Measurements from ENCODE around the gene CIB1. TPM values are rescaled to one million over a fixed set of nuclear protein-coding genes. Genes with fewer than 3 reads are reported as not detected.

CIB1 gene
- total RNA-seq, 1 experiment from 2014 or later, result 23.0 TPM

DNA sequence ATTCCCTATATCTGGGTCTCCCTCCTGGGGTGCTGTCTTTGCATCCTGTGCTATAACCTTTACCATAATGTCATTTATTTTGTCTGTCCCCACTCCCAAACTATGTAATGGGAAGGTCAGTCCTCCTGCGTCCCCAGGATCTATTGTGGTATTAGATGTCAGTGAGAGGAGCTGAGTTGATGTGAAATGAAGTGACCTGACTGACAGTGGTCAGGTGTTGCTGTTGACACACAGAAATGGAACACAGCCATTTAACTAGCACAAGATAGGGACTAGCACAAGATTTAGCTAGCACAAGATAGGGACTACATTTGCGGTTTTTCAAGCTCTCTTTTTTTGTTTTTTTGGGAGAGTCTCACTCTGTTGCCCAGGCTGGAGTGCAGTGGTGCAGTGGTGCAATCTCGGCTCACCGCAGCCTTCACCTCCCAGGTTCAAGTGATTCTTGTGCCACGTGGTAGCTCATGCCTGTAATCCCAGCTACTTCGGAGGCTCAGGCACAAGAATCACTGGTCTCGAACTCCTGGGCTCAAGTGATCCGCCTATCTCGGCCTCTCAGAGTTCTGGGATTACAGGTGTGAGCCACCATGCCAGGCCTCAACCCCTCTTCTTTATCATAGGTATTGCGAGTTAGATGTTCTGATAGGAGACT is 36.9 kb upstream of the CIB1 start:
- Histone ChIP-seq H2AFZ (ENCODE audit: low read length) (no peak overlapping the region), H3K27me3 (ENCODE audit: insufficient read depth, low read length) (no peaks in the 10 kb centered on the region; the same call in 1 of the 2 replicates), H3K4me2 (ENCODE audit: insufficient read depth, insufficient read length, low read length) (no peak overlapping the region), H2BK15ac (ENCODE audit: low read depth, low read length) (no peak overlapping the region), H3T11ph (ENCODE audit: low read length) (no peak overlapping the region), H4K20me1 (ENCODE audit: control insufficient read depth, insufficient read depth, insufficient read length) (no peaks in the 10 kb centered on the region), H2BK20ac (ENCODE audit: low read depth, low read length, poor library complexity, severe bottlenecking) (no peak overlapping the region), H2BK12ac (ENCODE audit: insufficient read length, low read depth, low read length) (no peak overlapping the region), H3K56ac (ENCODE audit: insufficient read length, low read depth, low read length) (no peak overlapping the region), H3K79me2 (ENCODE audit: insufficient read depth, low read length) (peaks cover 9% of the 10 kb centered on the region; the same call in 1 of the 2 replicates), H3K9ac (ENCODE audit: extremely low read depth, insufficient read length, low read length) (no peak overlapping the region), H2BK120ac (ENCODE audit: low read depth, low read length, poor library complexity, severe bottlenecking) (no peak overlapping the region), H2AK5ac (ENCODE audit: insufficient read length, low read length) (no peak overlapping the region), H3K14ac (ENCODE audit: insufficient read depth, low read length) (no peak overlapping the region), H2BK5ac (ENCODE audit: insufficient read length, low read length) (no peak overlapping the region), H3K4me1 (ENCODE audit: insufficient read depth, low read length) (no peaks in the 10 kb centered on the region; the same call in 1 of the 2 replicates), H3K79me1 (ENCODE audit: insufficient read depth, low read depth, low read length, poor library complexity, severe bottlenecking) (no peaks in the 10 kb centered on the region), H3K23me2 (ENCODE audit: insufficient read length, low read depth, low read length, poor library complexity, severe bottlenecking) (peaks cover 8% of the 10 kb centered on the region), H3K4ac (ENCODE audit: low read depth, low read length) (no peak overlapping the region), H3K9me3 (ENCODE audit: control insufficient read depth, low read depth, low read length) (no peaks in the 10 kb centered on the region), H3K27ac (ENCODE audit: insufficient read length, low read depth, low read length) (no peak overlapping the region), H4K91ac (ENCODE audit: insufficient read length, low read depth, low read length) (no peak overlapping the region), H4K8ac (replicated peaks; ENCODE audit: insufficient read length, low read depth, low read length) (no peak overlapping the region), H4K5ac (ENCODE audit: insufficient read length, low read depth, low read length) (no peak overlapping the region), H3K18ac (ENCODE audit: insufficient read length, low read depth, low read length) (no peak overlapping the region), H3K23ac (ENCODE audit: insufficient read length, low read depth, low read length) (no peak overlapping the region)
- no peak for DNase-seq
- Mint-ChIP-seq H3K27ac (peak overlapping the region in 2 of 3 experiments; percentile 20 to 72; a peak in 3 of 7 replicates), H3K9me3 (no peaks in the 10 kb centered on the region), H3K4me1 (peaks cover 22 to 27% of the 10 kb centered on the region in 2 experiments), H3K4me3 (no peak overlapping the region), H3K27me3 (ENCODE audit: low read depth) (no peaks in the 10 kb centered on the region), H3K36me3 (ENCODE audit: insufficient read depth in 1 of 3, low read depth in 3 of 3) (peaks cover 31 to 67% (median 54%) of the 10 kb centered on the region in 3 experiments; a peak in 6 of 7 replicates)
- no CpG with 5 or more reads among the region's 10 CpGs for WGBS (ENCODE audit: extremely low coverage, insufficient read length, low lambda C conversion rate)
- no peak for TF ChIP-seq CTCF (conservative IDR thresholded peaks at IDR 0.05)

All from H9 (cell line).